ENCODE data around the gene LRRC72.
"Not testable (repeated sequence)": the region's sequence is repeated elsewhere in the genome, so short reads cannot be mapped to it uniquely, and the experiment has no call there.

Gene LRRC72

DNA sequence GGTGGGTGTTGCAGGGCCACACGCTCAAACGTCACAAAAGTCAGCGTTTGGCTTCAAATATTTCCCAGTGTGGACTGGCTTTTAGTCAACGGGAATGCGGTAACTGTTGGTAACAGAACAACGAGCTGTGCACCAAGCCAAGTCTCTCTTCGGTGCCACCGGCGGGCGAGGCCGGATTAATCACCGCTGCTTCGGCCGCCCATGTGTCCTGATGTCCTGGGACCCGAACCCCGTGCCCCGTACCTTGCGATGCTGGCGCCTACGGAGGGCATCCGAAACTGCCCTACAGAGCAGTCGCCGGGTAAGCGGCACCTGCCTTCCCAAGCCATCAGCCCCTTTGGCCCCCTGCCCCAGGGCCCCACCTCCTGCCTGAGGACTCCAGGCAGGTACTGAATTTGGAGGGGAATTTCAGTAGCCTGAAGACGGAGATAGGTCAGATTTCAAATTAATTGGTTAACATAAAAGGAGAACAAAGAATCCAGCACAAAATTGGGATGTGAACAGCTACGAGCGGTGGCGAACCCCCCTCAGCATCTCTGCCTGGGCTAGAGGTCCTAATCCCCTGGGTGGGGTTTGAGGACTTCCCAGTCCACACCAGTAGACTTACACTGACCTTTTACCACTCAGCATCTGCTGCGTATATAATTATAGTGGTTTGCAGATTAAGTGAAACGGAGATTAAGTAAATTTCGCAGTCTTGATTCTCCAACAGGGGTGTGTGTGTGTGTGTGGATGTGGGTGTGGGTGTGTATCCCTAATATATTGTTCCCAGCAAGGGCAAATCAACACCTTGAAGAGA, at the start of gene LRRC72:
LRRC72 (plus strand) TSS at position 84 of the 799 bp plus-strand sequence; CDS start at position 212, 128 bp downstream.
- no peak for DNase-seq

DNA sequence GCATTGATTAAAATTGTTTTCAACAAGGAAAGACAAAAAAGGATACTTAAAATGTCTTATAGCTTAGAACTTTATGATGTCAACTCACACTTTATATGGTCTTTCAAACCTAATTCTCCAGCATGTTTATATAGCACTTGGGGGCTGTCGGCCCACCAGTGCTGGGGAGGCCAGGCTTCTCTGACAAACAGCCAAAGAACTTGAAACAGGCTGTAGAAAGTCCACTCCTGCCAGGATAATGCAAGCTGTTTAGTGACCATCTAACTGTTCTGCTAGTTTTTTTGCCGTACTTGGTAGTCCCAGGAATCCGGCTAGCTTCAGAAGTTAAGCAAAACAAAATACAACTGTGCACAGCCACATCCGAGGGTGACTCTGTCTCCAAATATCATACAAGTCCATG, 47.5 kb upstream of the LRRC72 start:
- DNase-seq: no peak

DNA sequence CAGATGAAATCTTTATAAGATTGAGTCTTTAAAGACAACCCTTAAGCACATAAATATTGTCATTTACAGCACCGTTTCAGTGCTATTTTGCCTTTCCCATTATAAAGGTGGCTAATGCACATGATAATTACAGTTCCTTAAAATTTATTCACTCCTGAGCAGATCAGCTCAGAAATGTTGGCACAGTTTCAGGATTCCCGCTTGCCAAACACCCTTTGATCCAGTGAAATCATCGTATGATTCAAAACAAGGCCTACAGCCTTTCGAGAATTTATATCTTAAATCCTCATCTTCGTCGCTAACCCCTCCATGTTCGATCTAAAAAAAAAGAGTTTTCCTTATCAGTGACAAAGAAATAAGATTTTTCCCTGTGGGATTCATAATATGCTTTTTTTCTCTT, 47.0 kb upstream of the LRRC72 start:
- DNase-seq: no peak

DNA sequence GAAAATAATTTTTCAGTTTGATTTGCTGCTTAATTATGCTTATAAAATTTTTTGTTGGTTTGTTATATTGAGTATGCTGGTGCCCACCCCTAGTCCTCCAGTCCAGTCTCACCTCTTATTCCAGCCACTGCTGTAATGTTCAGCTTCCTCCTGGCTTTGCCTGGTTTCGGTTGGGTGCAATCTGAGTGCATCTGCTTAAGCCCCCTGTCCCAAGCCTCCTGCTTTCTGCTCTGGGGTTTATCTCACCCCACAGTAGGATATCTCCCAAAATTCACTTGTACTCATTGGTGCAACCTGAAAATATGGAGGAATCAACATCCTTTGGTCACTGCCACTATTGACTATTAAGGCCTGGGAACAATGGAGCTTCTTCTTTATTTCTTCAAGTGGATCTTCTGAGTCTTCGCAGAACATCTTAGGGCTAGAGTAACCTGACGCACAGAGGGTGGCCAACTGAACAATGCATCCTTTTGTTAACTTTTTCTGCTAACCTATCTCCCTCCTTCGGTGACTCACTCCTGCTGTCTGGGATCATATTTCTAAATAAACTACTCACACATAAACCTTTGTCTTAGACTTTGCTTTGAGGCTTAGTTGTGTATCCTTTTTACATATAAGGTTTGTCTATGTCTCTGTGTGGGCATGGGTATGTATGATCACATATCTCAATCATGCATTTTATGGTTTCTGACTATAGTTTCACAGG, 42.0 kb upstream of the LRRC72 start:
- no peak for DNase-seq

DNA sequence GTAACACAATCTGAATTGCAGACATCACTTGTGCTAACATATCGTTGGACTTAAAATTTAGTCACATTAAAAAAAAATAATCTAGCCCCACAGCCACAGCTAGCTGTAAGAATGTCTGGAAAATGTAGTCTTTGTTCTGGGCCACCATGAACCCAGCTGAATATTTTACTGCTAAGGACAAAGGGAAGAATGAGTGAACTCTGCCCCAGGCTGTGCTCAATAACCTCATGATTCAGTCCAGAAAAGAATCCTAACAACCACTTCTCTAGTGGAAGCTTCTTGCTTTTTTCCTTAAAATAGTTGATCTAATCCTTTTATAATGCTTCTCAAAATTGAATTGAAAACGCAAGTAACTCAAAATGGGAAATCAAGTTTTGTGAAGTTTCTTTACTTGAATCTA, 35.5 kb upstream of the LRRC72 start:
- no peak for DNase-seq

DNA sequence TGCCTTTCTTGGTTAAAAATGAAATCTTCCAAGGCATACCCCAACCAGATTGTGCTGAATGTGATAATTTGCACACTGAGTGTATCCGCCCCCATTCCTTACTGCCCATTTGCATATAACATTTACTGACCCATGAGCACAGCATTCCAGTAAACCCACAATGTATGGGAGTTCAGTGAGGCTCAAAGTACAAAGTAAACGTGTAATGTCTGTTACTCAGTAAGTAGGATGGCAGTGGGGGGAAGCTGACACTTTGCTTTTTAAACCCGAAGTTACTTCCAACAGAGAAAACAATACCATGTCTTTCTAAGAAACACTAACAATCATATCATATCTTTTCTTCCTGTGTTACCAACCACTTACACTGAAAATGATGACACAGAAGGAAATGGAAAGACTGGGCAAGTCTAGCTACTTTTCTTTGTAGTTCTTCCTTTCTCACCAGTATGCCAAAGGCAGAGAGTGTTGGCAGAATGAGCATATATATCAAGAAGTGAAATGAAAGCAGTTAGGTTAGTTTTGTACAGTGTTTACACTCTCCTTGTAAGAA, 34.0 kb upstream of the LRRC72 start:
- no peak for DNase-seq

DNA sequence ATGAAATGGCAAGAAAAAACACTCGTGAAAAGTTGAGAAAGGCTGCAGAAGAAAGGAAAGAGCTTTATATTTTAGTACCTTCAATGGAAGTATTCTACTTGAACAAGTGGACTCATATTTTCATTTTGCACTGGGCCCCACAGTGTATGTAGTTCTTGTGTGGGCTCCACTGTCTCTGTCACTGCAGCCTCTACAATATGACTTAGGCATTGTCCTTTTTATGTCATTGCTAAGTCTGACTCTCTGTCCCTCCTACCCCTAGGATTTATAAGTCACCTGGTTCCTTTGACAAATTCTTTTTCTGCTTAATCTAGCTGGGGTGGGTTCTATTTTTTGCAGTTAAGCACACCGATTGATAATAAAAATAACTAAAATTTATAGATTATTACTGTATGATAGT, 33.4 kb upstream of the LRRC72 start:
- no peak for DNase-seq

DNA sequence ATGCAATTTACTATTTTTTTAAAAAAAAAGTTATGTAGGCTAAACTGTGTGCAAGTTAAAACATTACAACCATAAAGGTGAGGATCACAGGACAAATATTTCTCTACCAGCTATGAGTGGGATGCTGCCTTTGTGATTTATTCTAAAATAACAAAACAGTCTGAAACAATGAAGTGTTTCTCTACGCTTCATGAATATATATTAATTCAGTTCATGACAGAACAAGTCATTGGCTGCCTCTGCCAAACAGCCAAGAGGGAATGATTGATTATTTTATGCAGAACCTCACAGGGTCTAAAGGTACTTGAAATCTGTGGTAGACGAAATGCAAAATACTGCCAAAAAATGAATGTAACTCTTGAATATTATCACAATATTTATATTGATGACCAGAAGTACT, 32.1 kb upstream of the LRRC72 start:
- DNase-seq: no peak

DNA sequence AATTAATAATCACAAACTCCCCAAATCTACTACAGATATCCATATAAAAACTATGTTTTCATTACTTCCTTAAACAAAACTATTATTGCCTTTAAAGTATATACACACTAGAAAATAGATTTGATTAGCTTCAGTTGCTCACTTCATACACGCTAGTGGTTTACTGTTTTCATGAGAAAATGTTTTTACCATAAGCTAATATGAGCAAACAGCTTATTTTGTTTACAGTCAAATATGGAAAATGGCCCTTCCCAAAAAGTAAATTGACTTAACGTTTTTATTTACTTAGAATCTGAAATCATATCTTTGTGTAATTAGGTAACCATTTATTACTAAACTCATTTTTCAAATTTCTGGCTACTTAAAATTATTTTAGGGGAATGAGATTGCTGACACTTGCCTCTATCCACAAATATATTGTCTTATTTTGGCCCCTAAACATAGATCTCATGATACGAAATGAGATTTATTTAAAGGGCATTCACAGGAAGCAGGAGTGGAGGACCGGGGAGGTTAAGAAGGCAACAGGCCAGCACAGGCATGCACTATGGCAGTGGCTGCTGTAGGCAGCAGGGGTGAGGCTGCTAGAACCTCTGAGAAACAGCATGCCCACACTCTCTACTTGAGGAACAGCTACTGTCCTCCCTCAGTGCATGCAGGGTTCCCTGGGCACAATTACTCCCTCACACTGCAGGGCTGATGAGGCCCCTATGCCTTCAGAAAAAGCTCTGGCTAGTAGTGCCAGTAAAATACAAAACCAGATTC, 31.5 kb upstream of the LRRC72 start:
- DNase-seq: no peak

DNA sequence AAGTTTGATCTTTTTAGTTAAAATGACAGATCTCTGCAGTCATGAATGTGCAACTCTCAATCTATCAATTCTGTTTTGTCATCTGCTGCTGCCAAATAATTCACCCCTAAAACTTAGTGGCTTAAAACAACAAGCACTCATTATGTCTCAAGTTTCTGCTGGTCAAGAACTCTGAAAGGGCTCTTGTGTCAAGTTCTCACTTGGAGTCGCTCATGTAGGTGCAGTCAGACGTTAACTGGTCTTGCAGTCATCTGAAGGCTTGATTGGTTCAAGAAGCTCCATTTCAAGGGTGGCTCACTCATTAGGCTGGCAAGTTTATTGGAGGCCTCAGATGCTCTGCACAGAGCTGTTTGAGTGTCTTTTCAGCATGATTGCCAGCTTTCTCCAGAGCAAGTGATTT, 28.5 kb upstream of the LRRC72 start:
- no peak for DNase-seq

DNA sequence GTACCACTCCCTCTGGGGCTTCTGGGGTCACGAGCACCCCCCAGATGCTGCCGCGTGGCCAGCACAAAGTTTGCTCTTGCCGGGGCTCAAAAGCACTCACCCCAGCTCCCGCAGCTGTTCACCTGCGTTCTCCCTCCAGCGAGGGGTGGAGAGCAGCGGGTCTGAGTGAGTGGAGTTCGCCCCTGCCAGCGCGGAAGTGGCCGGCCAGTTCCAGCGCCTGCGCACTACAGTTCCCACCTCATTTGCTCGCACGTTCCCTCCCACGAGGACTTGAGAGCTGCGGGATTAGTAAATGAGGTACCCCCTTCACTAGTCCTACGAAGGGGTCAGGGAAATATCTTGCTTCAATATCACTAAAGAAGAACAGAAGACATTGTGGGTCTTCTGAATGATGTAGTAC, 24.3 kb upstream of the LRRC72 start:
- no peak for DNase-seq

DNA sequence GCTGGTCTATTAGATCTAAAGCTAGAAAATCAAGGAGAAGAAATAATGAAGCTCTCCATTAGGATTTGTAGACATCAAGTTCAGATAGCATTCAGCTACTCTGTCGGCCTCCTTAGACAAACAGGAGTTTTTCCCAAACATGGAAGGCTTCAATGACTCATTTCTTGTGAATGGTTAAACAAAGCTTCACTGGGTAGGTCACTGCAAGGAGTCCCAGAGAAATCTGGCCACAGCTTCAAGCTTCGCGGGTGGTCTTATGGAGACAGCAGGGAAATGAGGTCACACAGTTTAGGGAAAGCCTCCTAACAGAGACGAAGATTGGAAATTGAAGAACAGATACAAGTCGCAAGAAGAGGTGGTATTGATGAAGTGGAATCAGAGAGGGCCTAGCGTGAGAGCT, 22.6 kb upstream of the LRRC72 start:
- no peak for DNase-seq

DNA sequence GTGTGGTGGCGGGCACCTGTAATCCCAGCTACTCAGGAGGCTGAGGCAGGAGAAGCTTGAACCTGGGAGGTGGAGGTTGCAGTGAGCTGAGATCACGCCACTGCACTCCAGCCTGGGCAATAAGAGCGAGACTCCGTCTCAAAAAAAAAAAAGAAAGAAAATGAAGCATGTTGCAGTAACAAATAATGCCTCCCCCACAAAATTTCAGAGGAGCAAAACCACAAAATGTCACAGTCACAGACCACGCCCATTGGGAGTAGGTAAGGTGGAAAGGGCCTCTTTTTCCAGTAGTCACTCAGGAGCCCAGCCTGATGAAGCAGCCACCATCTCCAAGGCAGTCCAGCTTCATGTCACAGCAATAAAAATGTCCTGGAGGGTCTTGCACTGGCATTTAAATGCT, 20.2 kb upstream of the LRRC72 start:
- DNase-seq: not testable (repeated sequence)

DNA sequence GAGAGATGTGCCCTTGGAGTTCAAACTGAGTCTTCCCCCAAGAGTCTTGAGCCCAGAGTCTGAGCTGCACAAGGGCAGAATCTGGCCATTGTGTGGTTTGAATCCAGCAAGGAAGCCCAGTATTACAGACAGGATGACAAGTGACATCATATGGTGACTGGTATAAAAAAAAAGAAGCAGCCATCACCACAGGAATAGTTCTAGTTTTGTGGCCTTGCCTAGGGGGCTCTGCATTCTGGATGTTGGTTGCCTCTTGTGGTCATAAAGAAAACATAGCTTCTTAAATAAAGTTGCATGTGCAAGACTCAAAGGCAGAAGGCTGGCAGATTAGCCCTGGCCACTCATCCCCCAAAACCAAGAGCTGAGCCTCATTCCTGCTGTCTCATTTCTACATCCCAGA, 16.8 kb upstream of the LRRC72 start:
- no peak for DNase-seq

DNA sequence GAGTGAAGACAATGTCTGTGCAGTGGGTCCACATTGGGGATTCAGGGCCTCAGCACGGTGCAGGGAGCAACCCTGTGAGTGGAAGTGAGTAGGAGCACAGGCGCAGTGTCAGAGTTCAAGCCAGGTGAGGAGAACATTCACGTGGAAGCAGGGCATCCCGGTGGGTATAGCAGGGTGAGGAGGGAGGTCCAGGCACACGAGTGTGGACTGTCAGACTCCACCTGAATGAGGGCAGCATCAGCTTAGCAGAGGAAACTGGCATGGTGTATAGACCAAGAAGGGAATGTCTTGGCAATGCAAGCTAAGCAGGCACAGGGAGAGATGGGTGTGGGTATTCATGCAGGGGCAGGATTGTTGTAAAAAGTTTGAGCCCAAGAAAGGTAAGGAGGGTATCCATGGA, 15.3 kb upstream of the LRRC72 start:
- DNase-seq: no peak

DNA sequence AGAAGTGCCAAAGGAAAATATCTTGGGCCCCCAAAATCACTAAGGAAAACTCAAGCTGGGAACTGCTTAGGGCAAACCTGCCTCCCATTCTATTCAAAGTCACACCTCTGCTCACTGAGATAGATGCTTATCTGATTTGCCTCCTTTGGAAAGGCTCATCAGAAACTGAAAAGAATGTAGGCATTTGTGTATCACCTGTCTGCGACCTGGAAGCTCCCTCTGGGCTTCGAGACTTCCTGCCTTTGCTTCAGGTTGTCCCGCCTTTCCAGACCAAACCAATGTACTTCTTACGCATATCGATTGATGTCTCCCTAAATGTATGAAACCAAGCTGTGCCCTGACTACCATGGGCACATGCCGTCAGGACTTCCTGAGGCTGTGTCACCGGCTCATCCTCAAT, 14.5 kb upstream of the LRRC72 start:
- DNase-seq: no peak

DNA sequence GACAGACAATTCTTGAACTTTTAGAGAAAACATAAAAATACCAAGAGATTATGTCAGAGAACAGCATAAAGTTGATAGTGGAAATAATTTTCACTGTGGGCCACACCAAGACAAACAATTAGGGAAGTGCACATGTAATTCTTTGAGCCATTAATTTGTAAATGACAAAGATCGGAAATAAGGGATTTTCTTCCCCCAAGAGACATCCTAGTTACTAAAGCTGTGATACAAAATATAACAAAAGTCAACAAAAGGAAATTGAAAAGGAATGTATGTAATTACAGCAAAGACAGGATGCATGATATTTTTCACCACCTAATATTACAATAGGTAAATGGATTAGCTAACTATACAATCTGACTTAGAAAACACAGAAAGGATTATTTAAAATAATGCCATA, 12.4 kb upstream of the LRRC72 start:
- DNase-seq: no peak

DNA sequence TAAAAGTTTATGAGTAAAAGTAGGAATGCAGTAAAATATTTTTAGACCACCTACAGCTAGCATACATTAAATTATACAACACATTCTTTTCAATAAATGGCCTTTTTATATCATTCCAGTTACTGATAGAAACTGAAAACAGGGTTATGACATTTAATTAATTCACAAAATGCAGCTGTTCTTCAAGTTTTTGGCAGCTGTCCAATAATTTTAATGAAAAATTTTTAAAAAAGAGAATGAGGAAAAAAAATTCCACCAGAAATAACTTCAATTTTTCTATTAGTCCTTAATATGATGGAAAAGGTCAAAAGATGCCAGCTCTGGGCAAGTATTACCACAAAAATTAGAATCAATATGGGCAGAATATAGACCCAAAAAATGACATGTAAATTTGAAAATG, 11.9 kb upstream of the LRRC72 start:
- DNase-seq: no peak

DNA sequence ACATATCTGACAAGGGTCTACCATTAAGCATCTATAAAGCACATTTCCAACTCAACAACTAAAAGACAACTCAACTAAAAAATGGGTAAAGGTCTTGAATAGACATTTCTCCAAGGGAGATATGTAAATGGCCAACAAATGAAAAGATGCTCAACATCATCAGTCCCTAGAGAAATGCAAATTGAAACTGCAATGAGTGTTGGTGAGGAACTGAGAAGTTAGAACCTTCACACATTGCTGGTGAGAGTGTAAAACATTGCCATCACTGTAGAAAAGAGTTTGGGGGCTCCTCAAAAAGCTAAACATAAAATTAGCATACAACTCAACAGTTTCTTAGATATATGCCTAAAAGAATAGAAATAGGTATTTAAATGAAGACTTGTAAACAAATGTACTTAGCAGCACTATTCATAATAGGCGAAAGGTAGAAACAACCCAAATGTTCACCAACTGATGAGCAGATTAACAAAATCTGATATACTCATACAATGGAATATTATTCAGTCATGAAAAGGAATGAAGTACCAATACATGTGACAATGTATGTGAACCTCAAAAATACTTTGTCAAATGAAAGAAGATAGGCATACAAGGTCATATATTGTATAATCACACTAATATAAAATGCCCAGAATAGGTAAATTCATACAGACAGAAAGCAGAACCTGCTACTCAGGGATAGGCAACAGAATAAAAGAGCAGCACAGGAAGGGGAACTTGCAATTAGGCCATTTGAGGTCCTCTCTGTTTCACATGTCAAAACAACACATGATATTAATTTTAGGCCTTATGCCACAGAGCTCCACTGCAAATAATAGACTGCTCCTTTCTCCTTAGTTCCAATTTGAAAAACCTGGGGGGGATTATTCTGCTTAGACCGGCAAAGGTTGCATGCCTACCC, 10.6 kb upstream of the LRRC72 start:
- no peak for DNase-seq

DNA sequence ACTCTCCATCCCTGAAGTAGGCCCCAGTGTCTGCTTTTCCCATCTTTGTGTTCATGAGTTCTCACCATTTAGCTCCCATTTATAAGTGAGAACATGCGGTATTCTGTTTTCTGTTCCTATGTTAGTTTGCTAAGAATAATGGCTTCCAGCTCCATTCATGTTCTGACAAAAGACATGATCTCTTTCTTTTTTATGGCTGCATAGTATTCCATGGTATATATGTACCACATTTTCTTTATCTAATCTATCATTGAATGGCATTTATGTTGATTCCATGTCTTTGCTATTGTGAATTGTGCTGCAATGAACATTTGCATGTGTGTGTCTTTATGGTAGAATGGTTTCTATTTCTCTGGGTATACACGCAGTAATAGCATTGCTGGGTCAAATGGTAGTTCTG, 6.6 kb upstream of the LRRC72 start:
- not testable (repeated sequence) for DNase-seq

DNA sequence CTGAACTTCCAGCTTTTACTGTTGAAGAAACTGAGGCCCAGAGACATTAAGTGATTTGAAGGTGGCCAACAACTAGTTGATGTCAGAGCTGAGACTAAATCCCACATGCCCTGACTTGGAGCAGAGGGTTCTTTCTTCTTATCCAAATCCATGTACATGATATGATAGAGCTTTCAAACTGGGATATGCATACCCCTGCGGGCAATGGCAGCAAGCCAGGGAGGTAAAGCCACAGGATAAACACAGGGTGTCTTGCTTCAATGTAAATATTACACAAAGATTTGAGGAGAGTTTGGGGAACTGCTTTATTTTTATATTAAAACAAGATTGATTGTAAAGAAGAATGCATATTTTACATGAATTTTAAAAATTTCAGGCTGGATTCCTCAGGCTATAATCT, 2.3 kb upstream of the LRRC72 start:
- no peak for DNase-seq

DNA sequence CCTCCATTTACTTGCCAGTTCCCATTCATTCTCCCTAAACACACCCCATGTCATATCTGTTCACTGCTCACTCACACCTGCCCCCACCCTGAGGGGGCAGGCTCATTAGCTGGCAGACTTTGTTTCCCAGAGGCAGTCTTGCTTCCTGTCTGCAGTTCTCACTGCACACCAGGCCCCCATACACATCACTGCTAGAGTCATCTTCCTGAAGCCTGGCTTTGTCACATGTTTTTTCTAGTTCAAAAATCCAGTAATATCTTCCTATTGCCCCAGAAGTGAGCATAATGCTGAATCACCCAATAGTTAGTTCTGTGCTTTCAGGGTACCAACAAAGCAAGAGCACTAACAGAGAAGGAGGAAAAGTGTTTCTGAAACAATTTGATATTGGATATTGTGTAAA, 1.9 kb downstream of the LRRC72 start:
- no peak for DNase-seq

DNA sequence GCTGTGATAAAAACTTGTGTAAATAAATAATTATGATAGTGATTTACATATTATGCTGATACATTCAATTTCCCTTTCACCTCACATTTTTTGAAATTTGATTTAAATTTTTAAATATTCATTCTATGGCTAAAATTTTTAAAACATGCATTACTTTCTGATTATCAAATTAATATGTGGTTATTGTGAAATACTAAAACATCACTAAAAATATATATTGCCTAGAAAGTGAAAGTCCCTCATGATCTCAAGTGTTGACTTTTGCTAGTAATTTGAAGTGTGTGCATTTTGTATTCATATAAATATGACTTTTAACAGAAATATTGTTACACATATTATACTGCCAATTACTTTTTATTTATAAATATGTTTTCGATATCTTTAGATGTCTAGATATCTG, 3.1 kb downstream of the LRRC72 start:
- no peak for DNase-seq
